GM12872 (cell line): ENCODE results near the gene LRRC27.

Experiments used
- TF ChIP-seq, protein P1 (sequence below): IDR thresholded peaks from 3 replicates; pipeline ENCODE4 v1.5.1; 2011; ENCODE audit warnings: low read depth, mild to moderate bottlenecking, low read length, moderate library complexity; ENCODE audit not compliant: insufficient read depth

The LRRC27 gene

DNA sequence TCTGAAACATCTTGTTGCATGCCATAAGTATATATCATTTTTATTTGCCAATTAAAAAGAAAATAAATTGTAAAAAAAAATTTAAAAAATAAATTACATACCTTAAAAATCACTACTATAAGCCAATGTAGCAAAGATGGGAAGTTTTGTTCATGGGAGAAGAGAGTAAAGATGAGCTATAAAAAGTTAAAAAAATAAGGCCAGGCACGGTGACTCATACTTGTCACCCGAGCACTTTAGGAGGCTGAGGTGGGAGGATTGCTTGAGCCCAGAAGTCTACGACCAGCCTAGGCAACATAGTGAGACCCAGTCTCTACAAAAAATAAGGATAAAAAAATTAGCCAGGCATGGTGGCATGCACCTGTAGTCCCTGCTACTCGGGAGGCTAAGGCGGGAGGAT lies 15.9 kb upstream of the LRRC27 start:
- TF ChIP-seq, protein P1, sequence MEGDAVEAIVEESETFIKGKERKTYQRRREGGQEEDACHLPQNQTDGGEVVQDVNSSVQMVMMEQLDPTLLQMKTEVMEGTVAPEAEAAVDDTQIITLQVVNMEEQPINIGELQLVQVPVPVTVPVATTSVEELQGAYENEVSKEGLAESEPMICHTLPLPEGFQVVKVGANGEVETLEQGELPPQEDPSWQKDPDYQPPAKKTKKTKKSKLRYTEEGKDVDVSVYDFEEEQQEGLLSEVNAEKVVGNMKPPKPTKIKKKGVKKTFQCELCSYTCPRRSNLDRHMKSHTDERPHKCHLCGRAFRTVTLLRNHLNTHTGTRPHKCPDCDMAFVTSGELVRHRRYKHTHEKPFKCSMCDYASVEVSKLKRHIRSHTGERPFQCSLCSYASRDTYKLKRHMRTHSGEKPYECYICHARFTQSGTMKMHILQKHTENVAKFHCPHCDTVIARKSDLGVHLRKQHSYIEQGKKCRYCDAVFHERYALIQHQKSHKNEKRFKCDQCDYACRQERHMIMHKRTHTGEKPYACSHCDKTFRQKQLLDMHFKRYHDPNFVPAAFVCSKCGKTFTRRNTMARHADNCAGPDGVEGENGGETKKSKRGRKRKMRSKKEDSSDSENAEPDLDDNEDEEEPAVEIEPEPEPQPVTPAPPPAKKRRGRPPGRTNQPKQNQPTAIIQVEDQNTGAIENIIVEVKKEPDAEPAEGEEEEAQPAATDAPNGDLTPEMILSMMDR: no peak

DNA sequence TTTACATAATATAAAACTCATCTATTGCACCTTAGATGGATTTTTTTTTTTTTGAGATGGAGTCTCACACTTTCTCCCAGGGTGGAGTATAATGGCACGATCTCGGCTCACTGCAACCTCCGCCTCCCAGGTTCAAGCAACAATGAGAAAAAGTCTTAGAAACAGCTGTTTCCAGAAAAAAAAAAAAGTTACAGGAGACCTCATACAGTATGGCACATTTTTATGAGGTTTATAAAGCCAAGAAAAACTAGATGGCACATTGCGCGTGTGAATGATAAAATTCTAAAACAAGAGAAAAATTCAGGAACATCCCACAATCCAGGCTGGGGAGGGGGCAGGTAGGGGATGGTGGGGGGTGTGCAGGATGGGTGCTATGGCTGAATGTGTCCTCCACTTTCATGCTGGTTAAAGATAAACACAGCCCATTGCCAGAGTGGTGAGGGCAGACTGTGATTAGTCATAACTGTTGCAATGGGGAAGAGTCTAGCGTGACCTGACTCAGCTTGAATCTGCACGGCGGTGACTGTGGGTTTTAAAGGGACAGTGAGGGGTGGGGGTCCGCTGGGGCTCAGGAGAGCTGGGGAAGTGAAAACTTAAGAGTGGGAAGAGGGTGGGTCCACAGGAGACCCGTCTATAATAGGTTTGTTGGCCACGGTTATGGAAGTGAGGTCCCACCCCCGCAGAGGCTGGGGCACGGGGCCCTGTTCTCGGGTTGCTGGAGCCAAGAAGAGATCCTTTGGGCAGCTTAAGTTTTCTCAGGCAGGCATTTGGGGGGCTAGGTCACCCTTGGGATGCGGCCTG lies 11.9 kb upstream of the LRRC27 start:
- TF ChIP-seq, protein P1: no peak

DNA sequence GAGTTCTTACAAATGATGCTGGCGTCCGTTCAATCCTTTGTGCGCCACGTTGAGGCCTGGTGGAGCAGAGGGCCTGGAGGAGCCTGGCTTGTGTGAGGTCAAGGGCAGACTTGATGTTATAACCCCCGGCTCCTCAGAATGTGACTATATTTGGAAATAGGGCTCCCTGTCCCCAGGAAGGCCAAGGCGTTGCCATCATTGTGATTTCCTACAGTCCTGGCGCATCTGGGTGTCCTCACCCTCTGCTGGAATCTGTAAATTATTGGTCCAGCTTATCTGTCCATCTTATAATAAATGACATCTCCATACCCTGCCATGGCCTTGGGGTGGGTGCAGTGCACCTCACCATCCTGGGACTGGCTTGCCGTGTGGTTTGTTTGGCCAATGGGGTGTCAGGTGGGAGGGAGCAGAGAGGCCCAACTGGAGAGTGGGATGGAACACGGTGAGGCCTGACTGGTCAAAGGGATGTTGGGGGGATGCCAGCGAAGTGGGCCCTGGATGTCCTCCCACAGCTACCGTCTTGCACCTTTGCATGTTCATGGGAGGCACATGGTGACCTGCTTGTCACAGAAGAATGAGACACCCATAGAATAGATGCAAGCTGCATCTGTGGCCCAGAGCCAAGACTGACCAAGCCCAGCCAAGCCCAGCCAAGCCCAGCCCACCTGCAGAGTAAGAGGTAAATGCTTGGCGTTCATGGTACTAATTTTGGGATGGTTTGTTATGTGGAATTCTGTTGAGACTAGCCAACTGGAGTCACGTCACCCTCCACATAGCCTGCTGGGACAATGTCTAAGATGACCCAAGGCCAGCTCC lies 11.1 kb upstream of the LRRC27 start:
- TF ChIP-seq, protein P1: no peak

DNA sequence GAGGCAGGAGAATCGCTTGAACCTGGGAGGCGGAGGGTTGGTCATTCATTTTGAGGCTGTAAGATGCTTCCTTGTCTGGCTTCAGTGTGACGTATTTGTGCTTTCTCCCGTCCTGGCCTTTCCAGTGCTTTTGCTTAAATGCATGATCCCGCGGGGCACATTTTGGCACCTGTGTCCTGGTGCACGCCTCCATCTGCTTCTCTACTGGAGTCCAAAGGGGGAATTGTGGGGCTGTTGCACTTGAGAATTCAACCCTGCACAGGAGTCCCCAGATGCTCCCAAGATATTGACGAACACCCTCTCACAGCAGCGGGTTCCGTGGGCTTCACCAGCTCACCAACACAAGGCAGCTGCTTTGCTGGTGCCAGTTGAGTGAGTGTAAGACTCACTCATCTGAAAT lies 10.3 kb upstream of the LRRC27 start:
- TF ChIP-seq, protein P1: no peak

DNA sequence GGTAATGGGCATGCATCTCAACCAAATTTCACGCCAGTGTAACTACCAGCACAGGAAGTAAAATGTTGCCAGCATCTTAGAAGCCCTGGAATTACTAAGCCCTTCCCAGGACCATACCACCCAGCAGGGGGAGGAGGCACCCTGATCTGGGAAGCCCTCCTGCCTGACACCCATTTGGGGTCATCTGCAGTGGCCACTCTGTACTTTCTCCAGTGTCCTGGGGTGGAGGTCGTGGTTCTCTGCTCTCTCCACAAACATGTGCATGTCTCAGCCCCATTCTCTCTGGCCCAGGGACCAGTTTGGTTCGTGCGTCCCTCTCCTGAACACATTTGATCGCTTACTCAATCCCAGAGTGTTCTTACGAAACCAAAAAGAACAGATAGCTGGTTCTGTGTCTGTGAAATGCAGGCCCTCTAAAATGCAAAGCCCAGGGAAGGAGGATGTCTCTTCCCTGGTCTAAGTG lies 9.4 kb upstream of the LRRC27 start:
- TF ChIP-seq, protein P1: no peak

DNA sequence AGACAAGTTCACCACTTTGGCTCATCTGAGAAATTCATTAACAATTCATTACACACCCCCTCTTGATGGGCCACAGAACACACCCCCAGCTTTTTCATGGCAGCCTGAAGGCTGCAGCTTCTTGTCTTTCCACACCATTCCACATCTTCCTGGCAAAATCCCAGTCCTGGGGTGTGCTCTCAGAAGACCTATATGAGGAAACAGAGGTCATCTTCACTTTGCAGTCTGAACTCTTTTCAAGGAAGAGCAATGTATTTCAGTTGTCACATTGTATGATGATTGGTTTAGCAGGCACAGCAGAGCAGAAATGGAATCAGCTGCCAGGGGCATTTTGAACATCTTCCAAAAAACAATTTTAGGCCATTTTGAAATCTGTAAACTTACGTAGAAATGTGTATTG lies 7.8 kb upstream of the LRRC27 start:
- TF ChIP-seq, protein P1: no peak

DNA sequence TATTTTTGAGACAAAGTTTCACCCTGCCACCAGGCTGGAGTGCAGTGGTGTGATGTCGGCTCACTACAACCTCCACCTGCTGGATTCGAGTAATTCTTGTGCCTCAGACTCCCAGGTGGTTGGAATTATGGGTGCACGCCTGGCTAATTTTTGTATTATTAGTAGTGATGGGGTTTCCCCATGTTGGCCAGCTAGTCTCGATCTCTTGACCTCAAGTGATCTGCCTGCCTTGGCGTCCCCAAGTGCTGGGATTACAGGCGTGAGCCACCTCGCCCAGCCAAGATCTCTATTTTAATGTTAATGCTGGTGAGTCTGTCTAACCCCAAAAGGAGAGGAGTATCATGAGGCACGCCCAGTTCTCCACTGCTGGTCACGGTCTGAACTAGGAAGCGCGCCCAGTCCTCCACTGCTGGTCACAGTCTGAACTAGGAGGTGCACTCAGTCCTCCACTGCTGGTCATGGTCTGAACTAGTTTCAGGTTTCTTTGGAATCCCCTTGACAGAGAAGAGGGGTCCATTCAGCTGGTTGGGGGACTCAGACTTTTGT lies 5.6 kb upstream of the LRRC27 start:
- TF ChIP-seq, protein P1: no peak
